SU-DHL-6 (cell line): ENCODE results near the gene ZNF219.

Experiments
- H2AFZ ChIP-seq: fragments of 200-600 bp; sonication (generic); 2 replicates; pipeline ENCODE4 v1.6.1; 2014; ENCODE audit warnings: low read depth, mild to moderate bottlenecking, moderate library complexity, mixed read lengths, antibody characterized with exemption, low read length; ENCODE audit not compliant: severe bottlenecking
- H3F3A ChIP-seq: fragments of 200-600 bp; shearing (Covaris generic); 2 replicates; pipeline ENCODE4 v1.6.0; 2016; ENCODE audit warnings: antibody characterized with exemption, mild to moderate bottlenecking; ENCODE audit not compliant: insufficient read depth
- H3K27ac ChIP-seq: fragments of 200-600 bp; sonication (generic); 2 replicates; pipeline ENCODE4 v1.5.1; 2016; ENCODE audit warnings: low read depth, mild to moderate bottlenecking, low read length, moderate library complexity, mixed read lengths
- H3K27me3 ChIP-seq: fragments of 200-600 bp; sonication (generic), shearing (Covaris generic); 2 replicates; pipeline ENCODE4 v1.6.0; 2014; ENCODE audit warnings: mild to moderate bottlenecking, low read length
- H3K36me3 ChIP-seq: fragments of 200-600 bp; sonication (generic); 2 replicates; pipeline ENCODE4 v1.6.1; 2014; ENCODE audit warnings: mild to moderate bottlenecking, low read length, mixed read lengths
- H3K4me2 ChIP-seq: fragments of 300-600, 200-600 bp; shearing (Covaris generic), sonication (generic); 2 replicates; pipeline ENCODE4 v1.6.0; 2014; ENCODE audit warnings: low read length, low read depth, mild to moderate bottlenecking; ENCODE audit not compliant: poor library complexity, severe bottlenecking
- H3K4me3 ChIP-seq: fragments of 200-600 bp; sonication (generic); 2 replicates; pipeline ENCODE4 v1.5.1; 2014; ENCODE audit warnings: antibody characterized with exemption, low read length, mild to moderate bottlenecking, mixed read lengths; ENCODE audit not compliant: insufficient read depth, poor library complexity, severe bottlenecking
- H3K79me2 ChIP-seq: fragments of 200-600 bp; sonication (generic); 2 replicates; pipeline ENCODE4 v1.6.1; 2014; ENCODE audit warnings: mild to moderate bottlenecking, low read length, moderate library complexity; ENCODE audit not compliant: insufficient read depth
- H3K9ac ChIP-seq: fragments of 200-600 bp; sonication (generic); 2 replicates; pipeline ENCODE4 v1.7.0; 2014; ENCODE audit warnings: mild to moderate bottlenecking, low read length
- H3K9me2 ChIP-seq: fragments of 200-600 bp; sonication (generic); replicated peaks from 2 replicates; pipeline ENCODE4 v1.6.1; 2014; ENCODE audit warnings: low read length; ENCODE audit not compliant: insufficient read depth
- H3K9me3 ChIP-seq: fragments of 200-600 bp; sonication (generic); 2 replicates; pipeline ENCODE4 v1.6.1; 2014; ENCODE audit warnings: low read length, mixed read lengths; ENCODE audit not compliant: insufficient read depth
- H4K20me1 ChIP-seq: fragments of 200-600 bp; sonication (generic); 2 replicates; pipeline ENCODE4 v1.6.1; 2014; ENCODE audit warnings: low read depth, mild to moderate bottlenecking, antibody characterized with exemption, low read length, moderate library complexity, mixed read lengths
- CTCF ChIP-seq: fragments of 200-600 bp; sonication (generic); IDR thresholded peaks from one replicate; pipeline ENCODE4 v1.5.1; 2017; ENCODE audit warnings: antibody characterized with exemption, mild to moderate bottlenecking, low read length, moderate library complexity; ENCODE audit not compliant: insufficient read depth, poor library complexity, severe bottlenecking
- EZH2phosphoT487 ChIP-seq: fragments of 200-600 bp; sonication (generic), shearing (Covaris generic); conservative IDR thresholded peaks from 2 replicates; pipeline ENCODE4 v1.6.1; 2018; ENCODE audit warnings: mild to moderate bottlenecking, antibody characterized with exemption, low read length, moderate library complexity, mixed read lengths

ZNF219 gene

GRCh38 chr14:21086908-21087293, 11.6 kb downstream of the ZNF219 start:
- Histone ChIP-seq H3K9me3 (no peaks in the 10 kb centered on the region), H2AFZ (no peak overlapping the region), H4K20me1 (no peaks in the 10 kb centered on the region), H3K4me3 (no peak overlapping the region), H3F3A (no peaks in the 10 kb centered on the region), H3K36me3 (no peaks in the 10 kb centered on the region), H3K4me2 (no peak overlapping the region), H3K27me3 (no peaks in the 10 kb centered on the region), H3K27ac (no peak overlapping the region), H3K79me2 (no peaks in the 10 kb centered on the region), H3K9ac (no peak overlapping the region), H3K9me2 (no peaks in the 10 kb centered on the region)
- TF ChIP-seq CTCF (no peak), EZH2phosphoT487 (no peak)

GRCh38 chr14:21084998-21085853, 13.2 kb downstream of the ZNF219 start:
- H3K9me3 ChIP-seq = no peaks in the 10 kb centered on the region
- H3K79me2 ChIP-seq = no peaks in the 10 kb centered on the region
- H3K36me3 ChIP-seq = no peaks in the 10 kb centered on the region
- H3K27me3 ChIP-seq = no peaks in the 10 kb centered on the region
- no peaks in the 10 kb centered on the region for H4K20me1 ChIP-seq
- no peak overlapping the region for H2AFZ ChIP-seq
- H3K27ac ChIP-seq = no peak overlapping the region
- H3K4me3 ChIP-seq = no peak overlapping the region
- no peak for TF ChIP-seq EZH2phosphoT487
- TF ChIP-seq CTCF = no peak
- no peak overlapping the region for H3K4me2 ChIP-seq
- no peaks in the 10 kb centered on the region for H3F3A ChIP-seq
- H3K9ac ChIP-seq = no peak overlapping the region
- no peaks in the 10 kb centered on the region for H3K9me2 ChIP-seq

GRCh38 chr14:21084396-21084795, 14.1 kb downstream of the ZNF219 start:
- H3K36me3 ChIP-seq = no peaks in the 10 kb centered on the region

More at GRCh38 chr14:21084396-21084795, 14.1 kb downstream of the ZNF219 start:
- no peak overlapping the region for H2AFZ ChIP-seq
- H4K20me1 ChIP-seq = no peaks in the 10 kb centered on the region
- no peaks in the 10 kb centered on the region for H3K9me3 ChIP-seq
- TF ChIP-seq CTCF (no peak), EZH2phosphoT487 (no peak)
- no peaks in the 10 kb centered on the region for H3K9me2 ChIP-seq
- no peak overlapping the region for H3K27ac ChIP-seq
- no peaks in the 10 kb centered on the region for H3K79me2 ChIP-seq
- H3K27me3 ChIP-seq = no peaks in the 10 kb centered on the region
- H3K4me2 ChIP-seq = no peak overlapping the region
- no peak overlapping the region for H3K4me3 ChIP-seq
- H3K9ac ChIP-seq = no peak overlapping the region
- no peaks in the 10 kb centered on the region for H3F3A ChIP-seq
